Subcutaneous adipose tissue (tissue), 4 donors: ENCODE measurements around the gene ARHGAP44. TPM values are rescaled to one million over a fixed set of nuclear protein-coding genes. Genes with fewer than 3 reads are reported as not detected.

Experiments used
- CTCF ChIP-seq: fragments of 450-650 bp; IDR thresholded peaks from one replicate; pipeline ENCODE4 v1.5.1; 2016; ENCODE audit warnings: low read depth, mild to moderate bottlenecking, control low read depth, antibody characterized with exemption, moderate library complexity
- total RNA-seq, 4 donors: library from RNA; depleted of rRNA; stranded (reverse); fragments of >200 nt; gene quantifications; one replicate each; pipeline ENCODE4 v1.1.0, GENCODE V29; 2016

The ARHGAP44 gene
- total RNA-seq, 4 donors from 2014 or later, result 1.3 to 3.4 (median 1.9) TPM

- TF ChIP-seq CTCF, result no peak
Observed at GRCh38 chr17:13000561-13000960, 211.3 kb downstream of the ARHGAP44 start.

GRCh38 chr17:13001991-13002615, 212.8 kb downstream of the ARHGAP44 start:
- TF ChIP-seq CTCF, result no peak

- TF ChIP-seq CTCF, result no peak
Observed at GRCh38 chr17:13002761-13003453, 213.6 kb downstream of the ARHGAP44 start.

GRCh38 chr17:13003454-13003851, 214.2 kb downstream of the ARHGAP44 start:
- no peak for TF ChIP-seq CTCF

GRCh38 chr17:13003927-13004326, 214.6 kb downstream of the ARHGAP44 start:
- TF ChIP-seq CTCF, result no peak

GRCh38 chr17:13004336-13004735, 215.0 kb downstream of the ARHGAP44 start:
- TF ChIP-seq CTCF, result no peak

- TF ChIP-seq CTCF, result no peak
Observed at GRCh38 chr17:13005530-13005929, 216.2 kb downstream of the ARHGAP44 start.
